Mucosa of stomach (tissue), 1 donor: ENCODE results near the gene REC8.

Experiments used
- H3K27me3 ChIP-seq: one replicate; pipeline ENCODE4 v1.7.0; 2013; ENCODE audit warnings: mild to moderate bottlenecking, low read length; ENCODE audit not compliant: control insufficient read depth, insufficient read depth
- H3K36me3 ChIP-seq: one replicate; pipeline ENCODE4 v1.7.0; 2013; ENCODE audit warnings: low read length; ENCODE audit not compliant: control insufficient read depth, insufficient read depth
- H3K4me1 ChIP-seq: one replicate; pipeline ENCODE4 v1.7.0; 2013; ENCODE audit warnings: mild to moderate bottlenecking, low read length; ENCODE audit not compliant: control insufficient read depth, insufficient read depth
- H3K4me3 ChIP-seq: one replicate; pipeline ENCODE4 v1.7.0; 2013; ENCODE audit warnings: low read length
- H3K9ac ChIP-seq: one replicate; pipeline ENCODE4 v1.7.0; 2013; ENCODE audit warnings: mild to moderate bottlenecking, low read length, moderate library complexity
- H3K9me3 ChIP-seq: one replicate; pipeline ENCODE4 v1.7.0; 2013; ENCODE audit warnings: mild to moderate bottlenecking, low read length, moderate library complexity; ENCODE audit not compliant: control insufficient read depth
- donor health status: Pancreatic carcinoma.

REC8 gene

DNA sequence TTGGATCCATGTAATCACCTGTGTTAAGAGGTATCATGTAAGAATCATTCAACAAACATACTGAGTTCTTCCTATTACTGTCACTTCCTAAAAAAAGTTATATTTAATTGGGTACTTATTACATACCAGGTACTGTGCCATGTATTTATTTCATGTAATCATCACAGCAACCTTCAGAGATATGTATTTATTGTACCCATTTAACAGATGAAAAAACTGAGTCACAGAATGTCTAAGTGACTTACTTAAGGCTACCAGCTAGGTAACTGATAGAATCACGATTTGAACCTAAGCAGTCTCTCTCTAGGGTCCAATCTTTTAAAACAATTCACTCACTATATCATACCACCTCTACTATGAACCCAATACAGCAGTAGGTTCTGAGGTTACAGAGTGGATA is 27.4 kb upstream of the REC8 start:
- Histone ChIP-seq H3K36me3 (peaks cover 9% of the 10 kb centered on the region), H3K9me3 (no peaks in the 10 kb centered on the region), H3K27me3 (no peaks in the 10 kb centered on the region), H3K4me1 (peaks cover 27% of the 10 kb centered on the region), H3K9ac (no peak overlapping the region), H3K4me3 (no peak overlapping the region)

DNA sequence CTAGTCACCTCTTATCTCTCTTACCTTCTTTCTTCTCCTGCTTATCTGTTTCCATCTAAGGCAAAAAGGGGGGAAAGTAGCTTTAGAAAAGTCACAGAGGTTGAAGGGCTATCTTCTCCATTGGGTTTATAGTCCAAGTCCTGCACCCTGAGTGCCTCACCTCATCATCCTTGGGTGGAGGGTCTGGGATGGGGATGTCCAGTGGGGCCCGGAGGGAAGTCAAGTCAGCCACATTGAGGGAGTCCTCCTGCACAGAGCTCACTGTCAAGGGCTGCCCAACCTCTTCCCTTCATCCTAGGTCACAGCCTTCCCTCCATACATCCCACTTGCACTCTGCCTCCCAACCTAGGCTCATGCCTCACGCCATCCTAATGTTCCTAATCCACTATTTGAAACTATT is 26.7 kb upstream of the REC8 start:
- H3K4me3 ChIP-seq: peak overlapping the region; percentile 76
- no peaks in the 10 kb centered on the region for H3K9me3 ChIP-seq
- peaks cover 24% of the 10 kb centered on the region for H3K4me1 ChIP-seq
- no peaks in the 10 kb centered on the region for H3K27me3 ChIP-seq
- peaks cover 9% of the 10 kb centered on the region for H3K36me3 ChIP-seq
- peak overlapping the region; percentile 74 for H3K9ac ChIP-seq

DNA sequence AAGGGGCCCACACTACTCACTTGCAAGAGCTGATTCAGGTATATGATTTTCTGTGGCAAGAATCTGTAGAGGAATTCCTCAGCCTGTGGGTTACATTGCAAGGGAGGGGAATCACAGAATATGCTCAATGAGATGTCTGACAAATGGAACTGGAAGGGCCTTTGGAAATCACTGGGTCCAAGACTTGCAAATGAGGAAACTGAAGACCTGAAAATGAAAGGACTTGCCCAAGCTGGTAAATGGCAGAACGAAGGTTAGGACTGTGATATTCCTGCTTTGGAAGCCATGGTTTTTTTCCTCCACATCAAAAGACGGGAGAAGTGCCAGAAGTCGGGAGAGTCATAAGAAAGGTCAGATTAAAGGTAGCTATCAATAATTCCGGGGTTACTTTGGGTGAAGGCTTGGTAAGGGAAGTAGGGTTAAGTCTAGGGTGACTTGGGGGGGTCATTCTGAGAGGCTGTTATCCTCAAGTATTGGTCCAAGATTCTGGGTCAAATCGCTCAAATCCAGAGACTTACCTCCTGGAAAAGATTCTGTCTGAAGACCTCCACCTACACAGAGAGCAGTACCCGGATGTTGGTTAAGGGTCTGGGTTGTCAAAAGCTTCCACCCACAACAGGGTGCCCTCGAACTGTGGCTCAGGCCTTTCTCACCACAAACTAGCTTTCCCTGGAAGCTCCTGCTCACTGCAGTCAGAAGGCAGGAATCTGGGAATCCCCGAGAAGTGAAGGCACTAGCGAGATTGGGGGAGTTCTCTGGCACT is 26.0 kb upstream of the REC8 start:
- Histone ChIP-seq H3K9me3 (no peaks in the 10 kb centered on the region), H3K27me3 (no peaks in the 10 kb centered on the region), H3K4me1 (peaks cover 24% of the 10 kb centered on the region), H3K36me3 (peaks cover 10% of the 10 kb centered on the region), H3K9ac (peak overlapping the region; percentile 74), H3K4me3 (peak overlapping the region; percentile 76)

DNA sequence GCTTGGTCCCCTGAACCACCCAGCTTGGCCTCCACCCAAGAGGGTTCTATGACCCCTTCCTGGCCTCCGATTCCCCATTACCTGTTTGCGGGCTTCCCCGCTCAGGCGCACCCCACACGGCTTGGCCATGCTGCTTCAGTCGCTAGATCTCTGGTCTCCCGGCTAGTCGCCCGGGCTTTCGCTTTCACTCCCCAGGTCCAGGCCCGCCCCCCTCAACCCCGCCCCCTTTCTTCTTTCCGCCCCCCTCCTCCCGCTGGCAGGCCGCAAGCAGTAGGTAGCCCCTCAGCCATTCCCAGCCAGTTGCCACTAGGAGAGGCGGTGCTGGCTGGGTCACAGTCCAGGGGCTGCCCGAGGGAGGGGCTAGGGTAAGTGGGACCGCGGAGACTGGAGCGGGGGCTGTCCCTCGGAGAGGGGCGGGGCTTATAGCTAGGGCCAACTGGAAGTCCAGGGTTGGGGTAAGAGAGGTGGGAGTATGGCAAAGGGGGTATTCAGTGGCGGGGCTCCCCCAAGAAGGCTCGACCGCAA is 25.4 kb upstream of the REC8 start, which contains the start of gene PSME2:
Gene PSME2, minus strand, starts transcription at position 158 of the 525 bp plus-strand sequence. Its CDS starts 29 bp downstream, at position 129.
- Histone ChIP-seq H3K9ac (peak within 1 kb of the TSS; percentile 74), H3K4me3 (peak within 1 kb of the TSS; percentile 76), H3K9me3 (no peaks in the 10 kb centered on the region), H3K27me3 (no peaks in the 10 kb centered on the region), H3K4me1 (peaks cover 24% of the 10 kb centered on the region), H3K36me3 (peaks cover 15% of the 10 kb centered on the region)

DNA sequence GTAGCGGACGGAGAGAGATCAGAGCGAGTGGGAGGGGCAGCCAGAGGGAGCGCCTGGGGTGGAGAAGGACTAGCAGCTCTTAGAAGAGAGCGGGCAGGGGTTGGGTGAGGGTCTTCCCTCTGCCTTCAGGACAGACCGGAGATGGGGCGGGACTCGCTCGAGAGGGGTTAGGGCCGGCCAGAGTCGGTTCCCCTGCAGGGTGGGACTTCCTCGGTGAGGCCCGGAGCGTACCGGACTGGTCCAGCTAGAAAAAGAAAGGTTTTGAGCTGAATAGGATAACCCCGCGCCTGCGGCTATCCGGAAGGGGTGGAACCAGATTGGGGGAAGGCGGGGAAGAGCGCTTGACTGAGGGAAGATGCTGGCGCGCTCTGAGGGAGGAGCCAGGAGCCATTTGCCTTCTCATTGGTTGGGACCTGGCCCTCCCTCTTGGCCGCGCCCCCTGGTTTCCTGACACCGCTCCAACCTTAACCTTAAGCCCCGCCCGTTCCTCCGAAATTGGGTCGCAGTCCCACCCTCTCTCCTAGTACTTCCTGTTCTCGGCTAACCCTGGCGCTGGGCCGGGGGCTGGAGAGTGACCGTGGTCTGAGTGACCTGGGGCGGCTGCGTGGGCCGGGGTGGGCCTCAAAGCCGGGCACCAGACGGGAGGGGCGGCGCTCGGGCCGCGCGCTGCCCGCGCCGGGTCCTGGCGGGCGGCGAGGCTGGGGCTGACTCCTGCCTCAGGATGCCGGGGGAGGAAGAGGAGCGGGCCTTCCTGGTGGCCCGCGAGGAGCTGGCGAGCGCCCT is 24.7 kb upstream of the REC8 start, which contains the start of gene RNF31:
Gene RNF31, plus strand, starts transcription at position 521 of the 783 bp plus-strand sequence. Its CDS starts 201 bp downstream, at position 722.
- Histone ChIP-seq H3K9ac (peak within 1 kb of the TSS; percentile 74), H3K9me3 (no peaks in the 10 kb centered on the region), H3K36me3 (peaks cover 20% of the 10 kb centered on the region), H3K27me3 (no peaks in the 10 kb centered on the region), H3K4me1 (peaks cover 19% of the 10 kb centered on the region), H3K4me3 (peak within 1 kb of the TSS; percentile 76)

DNA sequence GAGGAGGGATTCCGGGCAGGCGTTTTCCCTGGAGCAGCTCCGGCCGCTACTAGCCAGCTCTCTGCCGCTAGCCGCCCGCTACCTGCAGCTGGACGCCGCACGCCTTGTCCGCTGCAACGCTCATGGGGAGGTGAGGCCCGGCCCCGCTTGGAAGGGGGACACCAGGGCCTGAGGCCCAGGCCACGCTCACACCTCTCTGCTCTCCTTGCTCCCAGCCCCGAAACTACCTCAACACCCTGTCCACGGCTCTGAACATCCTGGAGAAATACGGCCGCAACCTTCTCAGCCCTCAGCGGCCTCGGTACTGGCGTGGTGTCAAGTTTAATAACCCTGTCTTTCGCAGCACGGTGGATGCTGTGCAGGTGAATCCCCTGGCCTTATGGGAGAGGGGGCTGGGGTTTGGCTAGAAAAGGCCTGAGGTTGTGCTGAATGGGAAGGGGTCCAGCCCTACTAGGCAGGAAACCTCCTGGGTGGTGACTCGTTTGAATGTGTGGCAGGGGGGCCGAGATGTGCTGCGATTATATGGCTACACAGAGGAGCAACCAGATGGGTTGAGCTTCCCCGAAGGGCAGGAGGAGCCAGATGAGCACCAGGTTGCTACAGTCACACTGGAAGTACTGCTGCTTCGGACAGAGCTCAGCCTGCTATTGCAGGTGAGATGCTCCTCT is 24.0 kb upstream of the REC8 start:
- Histone ChIP-seq H3K27me3 (no peaks in the 10 kb centered on the region), H3K4me3 (peak overlapping the region; percentile 72), H3K4me1 (peaks cover 18% of the 10 kb centered on the region), H3K36me3 (peaks cover 20% of the 10 kb centered on the region), H3K9ac (peak overlapping the region; percentile 74), H3K9me3 (no peaks in the 10 kb centered on the region)

DNA sequence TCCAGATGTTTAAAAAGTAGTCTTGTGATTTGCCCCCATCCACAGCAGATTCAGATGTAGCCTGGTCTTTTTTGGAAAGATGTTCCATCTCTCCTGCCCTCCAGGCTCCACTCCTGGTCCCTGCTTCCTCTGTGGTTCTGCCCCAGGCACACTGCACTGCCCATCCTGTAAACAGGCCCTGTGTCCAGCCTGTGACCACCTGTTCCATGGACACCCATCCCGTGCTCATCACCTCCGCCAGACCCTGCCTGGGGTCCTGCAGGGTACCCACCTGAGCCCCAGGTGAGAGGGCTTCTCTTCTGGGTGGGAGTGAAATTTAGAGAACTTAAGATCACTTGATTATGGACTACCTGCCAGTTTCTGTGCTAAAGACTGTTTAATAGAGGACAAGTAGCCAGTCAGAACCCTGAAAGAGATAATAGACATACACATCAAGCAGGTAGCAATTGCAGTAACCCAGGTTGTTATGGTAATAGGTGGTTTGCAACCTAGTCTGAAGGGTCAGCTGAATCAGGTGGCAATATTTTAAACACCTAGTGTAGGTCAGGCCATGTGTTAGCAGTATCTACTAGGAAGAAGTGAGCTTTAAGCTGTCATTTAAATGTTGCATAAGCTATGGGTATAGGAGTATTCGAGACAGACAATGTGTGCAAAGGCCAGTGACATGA is 22.4 kb upstream of the REC8 start:
- Histone ChIP-seq H3K9ac (no peak overlapping the region), H3K27me3 (no peaks in the 10 kb centered on the region), H3K9me3 (no peaks in the 10 kb centered on the region), H3K4me3 (no peak overlapping the region), H3K36me3 (peaks cover 11% of the 10 kb centered on the region), H3K4me1 (peaks cover 18% of the 10 kb centered on the region)

DNA sequence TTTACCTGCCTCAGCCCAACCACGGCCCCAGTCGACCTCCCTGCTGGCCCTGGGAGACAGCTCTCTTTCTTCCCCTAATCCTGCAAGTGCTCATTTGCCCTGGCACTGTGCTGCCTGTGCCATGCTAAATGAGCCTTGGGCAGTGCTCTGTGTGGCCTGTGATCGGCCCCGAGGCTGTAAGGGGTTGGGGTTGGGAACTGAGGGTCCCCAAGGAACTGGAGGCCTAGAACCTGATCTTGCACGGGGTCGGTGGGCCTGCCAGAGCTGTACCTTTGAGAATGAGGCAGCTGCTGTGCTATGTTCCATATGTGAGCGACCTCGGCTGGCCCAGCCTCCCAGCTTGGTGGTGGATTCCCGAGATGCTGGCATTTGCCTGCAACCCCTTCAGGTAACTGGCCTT is 21.8 kb upstream of the REC8 start:
- H3K9ac ChIP-seq: no peak overlapping the region
- H3K4me1 ChIP-seq: peaks cover 17% of the 10 kb centered on the region
- H3K36me3 ChIP-seq: peaks cover 14% of the 10 kb centered on the region

DNA sequence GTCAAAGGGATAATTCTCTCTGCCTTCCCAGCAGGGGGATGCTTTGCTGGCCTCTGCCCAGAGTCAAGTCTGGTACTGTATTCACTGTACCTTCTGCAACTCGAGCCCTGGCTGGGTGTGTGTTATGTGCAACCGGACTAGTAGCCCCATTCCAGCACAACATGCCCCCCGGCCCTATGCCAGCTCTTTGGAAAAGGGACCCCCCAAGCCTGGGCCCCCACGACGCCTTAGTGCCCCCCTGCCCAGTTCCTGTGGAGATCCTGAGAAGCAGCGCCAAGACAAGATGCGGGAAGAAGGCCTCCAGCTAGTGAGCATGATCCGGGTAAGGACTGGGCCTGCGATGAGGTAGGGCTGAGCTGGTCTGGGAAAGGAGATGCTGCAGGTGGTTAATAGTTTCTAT is 21.3 kb upstream of the REC8 start:
- Histone ChIP-seq H3K4me3 (no peak overlapping the region), H3K36me3 (peaks cover 18% of the 10 kb centered on the region), H3K27me3 (no peaks in the 10 kb centered on the region), H3K9me3 (no peaks in the 10 kb centered on the region), H3K4me1 (peaks cover 11% of the 10 kb centered on the region), H3K9ac (no peak overlapping the region)

More for the DNA sequence above, 21.8 kb upstream of the REC8 start:
- Histone ChIP-seq H3K4me3 (no peak overlapping the region), H3K27me3 (no peaks in the 10 kb centered on the region), H3K9me3 (no peaks in the 10 kb centered on the region)

DNA sequence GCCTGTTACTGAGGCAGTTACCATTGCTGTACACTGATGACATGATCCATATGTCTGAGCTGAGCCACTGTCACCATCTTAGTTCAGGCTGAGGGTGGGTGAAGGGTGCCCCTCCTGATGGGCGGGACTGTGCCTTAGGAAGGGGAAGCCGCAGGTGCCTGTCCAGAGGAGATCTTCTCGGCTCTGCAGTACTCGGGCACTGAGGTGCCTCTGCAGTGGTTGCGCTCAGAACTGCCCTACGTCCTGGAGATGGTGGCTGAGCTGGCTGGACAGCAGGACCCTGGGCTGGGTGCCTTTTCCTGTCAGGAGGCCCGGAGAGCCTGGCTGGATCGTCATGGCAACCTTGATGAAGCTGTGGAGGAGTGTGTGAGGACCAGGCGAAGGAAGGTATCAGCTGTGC is 20.9 kb upstream of the REC8 start:
- Histone ChIP-seq H3K4me3 (no peak overlapping the region), H3K27me3 (no peaks in the 10 kb centered on the region), H3K36me3 (peaks cover 22% of the 10 kb centered on the region), H3K9ac (no peak overlapping the region), H3K9me3 (no peaks in the 10 kb centered on the region), H3K4me1 (peaks cover 7% of the 10 kb centered on the region)

DNA sequence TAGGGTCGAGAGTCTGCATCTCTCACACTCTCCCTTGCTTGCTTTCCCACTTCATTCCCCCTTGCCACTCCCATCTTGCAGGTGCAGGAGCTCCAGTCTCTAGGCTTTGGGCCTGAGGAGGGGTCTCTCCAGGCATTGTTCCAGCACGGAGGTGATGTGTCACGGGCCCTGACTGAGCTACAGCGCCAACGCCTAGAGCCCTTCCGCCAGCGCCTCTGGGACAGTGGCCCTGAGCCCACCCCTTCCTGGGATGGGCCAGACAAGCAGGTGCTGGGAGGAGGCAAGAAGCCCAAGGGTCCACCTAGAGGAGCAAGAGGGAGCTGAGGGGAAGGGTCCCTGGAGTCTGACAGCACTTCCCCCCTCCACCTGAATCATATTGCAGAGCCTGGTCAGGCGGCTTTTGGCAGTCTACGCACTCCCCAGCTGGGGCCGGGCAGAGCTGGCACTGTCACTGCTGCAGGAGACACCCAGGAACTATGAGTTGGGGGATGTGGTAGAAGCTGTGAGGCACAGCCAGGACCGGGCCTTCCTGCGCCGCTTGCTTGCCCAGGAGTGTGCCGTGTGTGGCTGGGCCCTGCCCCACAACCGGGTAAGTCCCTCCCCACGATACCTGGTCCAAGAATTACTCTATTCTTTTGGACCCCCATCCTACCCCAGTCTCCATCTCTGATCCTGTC is 20.3 kb upstream of the REC8 start:
- Histone ChIP-seq H3K4me1 (peaks cover 7% of the 10 kb centered on the region), H3K27me3 (no peaks in the 10 kb centered on the region), H3K9ac (no peak overlapping the region), H3K4me3 (no peak overlapping the region), H3K9me3 (no peaks in the 10 kb centered on the region), H3K36me3 (peaks cover 22% of the 10 kb centered on the region)
